Pancreas (tissue), 10 donors: ENCODE measurements around the gene ASMT. TPM values are rescaled to one million over a fixed set of nuclear protein-coding genes. Genes with fewer than 3 reads are reported as not detected.
"Not testable (repeated sequence)": the region's sequence is repeated elsewhere in the genome, so short reads cannot be mapped to it uniquely, and the experiment has no call there.

Experiments used
- ATAC-seq, 4 donors: fragments of 200-7000 bp; cut with Tn5 transposase; one replicate each; pipeline versions ENCODE4 v1.8.0 to v1.9.1; 2020; ENCODE audit warnings: mild to moderate bottlenecking in 4 of 4, moderate library complexity in 4 of 4
- DNase-seq, 6 donors: peaks; one replicate each; pipeline ENCODE4 v3.0.0-alpha.2; 2020
- FAIRE-seq: peaks from 2 replicates; lab custom pipeline; 2012; peaks lifted over from hg19 to GRCh38; lab: Jason Lieb, UNC
- H3K27ac ChIP-seq, 4 donors: fragments of 200-600 bp; sonication (generic); 1 replicate in 3 of 4; 2 replicates in 1 of 4; pipeline versions ENCODE4 v1.5.0 to v1.8.0; 2020
- H3K27me3 ChIP-seq, 4 donors: fragments of 200-600 bp; one replicate each; pipeline ENCODE4 v1.8.0; 2021
- H3K36me3 ChIP-seq, 3 donors: fragments of 200-600 bp; sonication (generic) in 1 of 3; one replicate each; pipeline versions ENCODE4 v1.5.0 to v1.8.0; 2020 to 2021
- H3K4me1 ChIP-seq, 3 donors: fragments of 200-600 bp; one replicate each; pipeline ENCODE4 v1.8.0; 2021
- H3K4me3 ChIP-seq, 4 donors: fragments of 200-600 bp; sonication (generic) in 2 of 4; one replicate each; pipeline versions ENCODE4 v1.5.0 to v1.8.0; 2020 to 2021
- H3K9me3 ChIP-seq, 4 donors: fragments of 200-600 bp; one replicate each; pipeline ENCODE4 v1.8.0; 2021
- WGBS, 2 donors: extraction: QIAGEN DNeasy Blood & Tissue Kit; methylation state at CpG; one replicate each; pipeline ENCODE4 v1.1.7; 2013; 5-methylcytosine and 5-hydroxymethylcytosine counted together
- intact Hi-C, 3 donors: fragments of 100-400 bp; cut with DNase I; formaldehyde crosslinking; loops; one replicate each; pipeline versions ENCODE4 v1.11.1 to v1.14.2; 2022
- polyA plus RNA-seq, 2 donors: library from polyadenylated mRNA; stranded (reverse); fragments of 200-250 nt; gene quantifications; one replicate each; pipeline ENCODE4 v1.2.3, GENCODE V29; 2013
- total RNA-seq, 6 donors: library from RNA; stranded (reverse); fragmentation: NEBNext Ultra II Directional in 4 of 6; extraction: Animal tissue kit (Norgen Biotek cat#: 25700) in 4 of 6; gene quantifications; one replicate each; pipeline versions ENCODE4 v1.2.1 to v1.2.4, GENCODE V29; 2021 to 2023
- TF ChIP-seq, protein P1 (sequence below), 4 donors: fragments of 200-600 bp; sonication (generic) in 3 of 4; IDR thresholded peaks; one replicate each; pipeline versions ENCODE4 v1.5.0 to v1.8.0; 2021; ENCODE audit warnings: antibody characterized with exemption in 4 of 4
- donor health status: healthy with polysubstance abuse.
- donor health status: DM: no; HTN: no; CAD: no; lungs with moderate emphysema.
- donor health status: DM: no; HTN: no; CAD: no.
- donor health status: control.
- donor health status: control.
- donor health status: Bipolar disorder and iron deficiency.
- donor health status: DM: yes; HTN: yes; CAD: no.
- donor health status: DM: no; HTN: no; CAD: no.
- donor health status: DM: no; HTN: no; CAD: no.
- donor health status: DM: yes; HTN: yes; CAD: no.

Gene ASMT
- total and polyA plus RNA-seq, 8 donors, result 0.22 to 1.2 (median 0.38) TPM; not detected in 5

GRCh38 chrX:1652011-1652811 is 37.4 kb downstream of the ASMT start:
- ATAC-seq (peak in 3 of 4 donors; percentile 66 to 71 (median 70)), DNase-seq (peak in 2 of 6 donors; percentile 7 to 32)
- not testable (repeated sequence) for H3K36me3 ChIP-seq, H3K4me1 ChIP-seq, H3K27ac ChIP-seq, H3K27me3 ChIP-seq, FAIRE-seq, H3K9me3 ChIP-seq, H3K4me3 ChIP-seq
- intact Hi-C loops, result loop anchor here in 1 of 3 donors (10.0 kb wide), 1 partner anchor 943 kb away; no protein-coding TSS in a partner anchor
- WGBS, 2 donors, result 50 to 55% methylated on average over 25 of the region's 25 CpGs
- TF ChIP-seq, protein P1, sequence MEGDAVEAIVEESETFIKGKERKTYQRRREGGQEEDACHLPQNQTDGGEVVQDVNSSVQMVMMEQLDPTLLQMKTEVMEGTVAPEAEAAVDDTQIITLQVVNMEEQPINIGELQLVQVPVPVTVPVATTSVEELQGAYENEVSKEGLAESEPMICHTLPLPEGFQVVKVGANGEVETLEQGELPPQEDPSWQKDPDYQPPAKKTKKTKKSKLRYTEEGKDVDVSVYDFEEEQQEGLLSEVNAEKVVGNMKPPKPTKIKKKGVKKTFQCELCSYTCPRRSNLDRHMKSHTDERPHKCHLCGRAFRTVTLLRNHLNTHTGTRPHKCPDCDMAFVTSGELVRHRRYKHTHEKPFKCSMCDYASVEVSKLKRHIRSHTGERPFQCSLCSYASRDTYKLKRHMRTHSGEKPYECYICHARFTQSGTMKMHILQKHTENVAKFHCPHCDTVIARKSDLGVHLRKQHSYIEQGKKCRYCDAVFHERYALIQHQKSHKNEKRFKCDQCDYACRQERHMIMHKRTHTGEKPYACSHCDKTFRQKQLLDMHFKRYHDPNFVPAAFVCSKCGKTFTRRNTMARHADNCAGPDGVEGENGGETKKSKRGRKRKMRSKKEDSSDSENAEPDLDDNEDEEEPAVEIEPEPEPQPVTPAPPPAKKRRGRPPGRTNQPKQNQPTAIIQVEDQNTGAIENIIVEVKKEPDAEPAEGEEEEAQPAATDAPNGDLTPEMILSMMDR (IDR thresholded peaks at IDR 0.05), result peak; percentile 53 to 79 (median 75)

- no peaks in the 10 kb centered on the region for H3K36me3 ChIP-seq
- no peak overlapping the region for H3K27ac ChIP-seq
- no peak for DNase-seq
- FAIRE-seq, result no peak
- H3K9me3 ChIP-seq, result no peaks in the 10 kb centered on the region
- no peaks in the 10 kb centered on the region for H3K4me1 ChIP-seq
- H3K4me3 ChIP-seq, result no peak overlapping the region
- intact Hi-C loops, result loop anchor here in 1 of 3 donors (10.0 kb wide), 1 partner anchor 938 kb away; no protein-coding TSS in a partner anchor
- no peak for ATAC-seq
- TF ChIP-seq, protein P1 (IDR thresholded peaks at IDR 0.05), result no peak
- 61 to 72% methylated on average over 13 to 14 of the region's 14 CpGs for WGBS, 2 donors
- H3K27me3 ChIP-seq, result peaks cover 0 to 3% (median 0%) of the 10 kb centered on the region in 4 donors
Observed at GRCh38 chrX:1656379-1656778, 41.5 kb downstream of the ASMT start.

DNA sequence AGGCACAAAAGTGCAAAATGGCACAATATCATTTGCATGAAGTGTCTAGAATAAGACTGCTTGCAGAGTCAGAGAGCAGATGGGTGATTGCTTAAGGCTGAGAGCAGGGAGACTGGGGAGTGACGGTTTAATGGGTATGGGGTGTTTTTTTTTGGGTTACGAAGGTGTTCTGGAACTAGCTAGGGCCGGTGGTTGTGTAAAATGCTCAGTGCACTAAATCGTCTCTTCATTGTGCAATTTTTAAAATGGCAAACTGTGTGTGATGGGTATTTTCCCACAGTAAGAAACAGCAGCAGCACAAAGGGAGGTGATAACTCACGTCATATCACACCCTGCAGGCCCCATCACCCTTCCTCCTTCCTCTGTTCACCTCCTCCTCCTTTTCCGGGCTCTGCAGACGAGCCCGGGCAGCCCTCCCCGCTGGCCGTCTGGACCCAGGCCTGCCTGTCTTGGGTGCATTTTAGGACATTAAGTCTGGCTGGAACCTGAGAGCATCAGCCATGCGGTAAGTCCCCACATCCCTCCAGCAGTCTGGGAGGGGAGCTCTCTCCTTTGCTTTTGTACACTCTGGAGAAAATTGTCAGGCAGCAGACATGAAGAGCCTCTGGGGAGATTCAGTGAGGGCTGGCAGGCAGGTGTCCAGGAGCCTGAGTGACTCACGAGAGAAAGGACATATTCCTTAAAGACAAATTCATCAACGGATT is 42.7 kb downstream of the ASMT start:
- H3K27me3 ChIP-seq, result peaks cover 0 to 3% (median 0%) of the 10 kb centered on the region in 4 donors
- no peaks in the 10 kb centered on the region for H3K36me3 ChIP-seq
- FAIRE-seq (no peak), ATAC-seq (peak in 1 of 4 donors; percentile 19), DNase-seq (no peak)
- H3K9me3 ChIP-seq, result no peaks in the 10 kb centered on the region
- intact Hi-C loops, result loop anchor here in 1 of 3 donors (10.0 kb wide), 1 partner anchor 937 kb away; no protein-coding TSS in a partner anchor
- 10% methylated on average over 13 of the region's 13 CpGs for WGBS, 2 donors
- H3K4me1 ChIP-seq, result no peaks in the 10 kb centered on the region
- TF ChIP-seq, protein P1 (IDR thresholded peaks at IDR 0.05), result no peak
- no peak overlapping the region for H3K4me3 ChIP-seq
- no peak overlapping the region for H3K27ac ChIP-seq

- intact Hi-C loops, result loop anchor here in 1 of 3 donors (10.0 kb wide), 1 partner anchor 937 kb away; no protein-coding TSS in a partner anchor
- peaks cover 0 to 3% (median 0%) of the 10 kb centered on the region in 4 donors for H3K27me3 ChIP-seq
- TF ChIP-seq, protein P1 (IDR thresholded peaks at IDR 0.05), result no peak
- FAIRE-seq, result no peak
- 28 to 35% methylated on average over 14 of the region's 14 CpGs for WGBS, 2 donors
- ATAC-seq, result no peak
- no peaks in the 10 kb centered on the region for H3K4me1 ChIP-seq
- H3K4me3 ChIP-seq, result no peak overlapping the region
- DNase-seq, result peak in 1 of 6 donors; percentile 11
- H3K27ac ChIP-seq, result no peak overlapping the region
- H3K9me3 ChIP-seq, result no peaks in the 10 kb centered on the region
- H3K36me3 ChIP-seq, result no peaks in the 10 kb centered on the region
Observed at GRCh38 chrX:1658071-1658491, 43.2 kb downstream of the ASMT start.
